HAP-1 (cell line): ENCODE data around the gene STRA8.

Experiments used
- DNase-seq, 2 experiments: peaks; one replicate each; pipeline ENCODE4 v3.0.0-alpha.2; 2016 to 2020; ENCODE audit warnings: low spot score in 2 of 2
- H3K27me3 ChIP-seq: fragments of 250-450 bp; sonication (Bioruptor Pico); 2 replicates; pipeline ENCODE4 v1.5.1; 2020; ENCODE audit warnings: low read depth, mild to moderate bottlenecking, moderate library complexity
- H3K36me3 ChIP-seq: fragments of 250-450 bp; sonication (Bioruptor Pico); replicated peaks from 2 replicates; pipeline ENCODE4 v1.5.1; 2020; ENCODE audit warnings: mild to moderate bottlenecking
- H3K4me1 ChIP-seq: fragments of 250-450 bp; sonication (Bioruptor Pico); 2 replicates; pipeline ENCODE4 v1.5.1; 2020; ENCODE audit warnings: mild to moderate bottlenecking
- H3K4me3 ChIP-seq: fragments of 250-450 bp; sonication (Bioruptor Pico); 2 replicates; pipeline ENCODE4 v1.5.1; 2020; ENCODE audit warnings: mild to moderate bottlenecking, moderate library complexity
- H3K9me3 ChIP-seq: fragments of 250-450 bp; sonication (Bioruptor Pico); 2 replicates; pipeline ENCODE4 v1.5.1; 2020; ENCODE audit warnings: mild to moderate bottlenecking, moderate library complexity
- in situ Hi-C: fragments of 300-500 bp; cut with MboI; formaldehyde crosslinking; loops from 3 replicates; pipeline ENCODE4 v1.14.3; 2020; ENCODE audit warnings: low sequenced_read_pairs, inconsistent platforms, mixed read lengths

The STRA8 gene

DNA sequence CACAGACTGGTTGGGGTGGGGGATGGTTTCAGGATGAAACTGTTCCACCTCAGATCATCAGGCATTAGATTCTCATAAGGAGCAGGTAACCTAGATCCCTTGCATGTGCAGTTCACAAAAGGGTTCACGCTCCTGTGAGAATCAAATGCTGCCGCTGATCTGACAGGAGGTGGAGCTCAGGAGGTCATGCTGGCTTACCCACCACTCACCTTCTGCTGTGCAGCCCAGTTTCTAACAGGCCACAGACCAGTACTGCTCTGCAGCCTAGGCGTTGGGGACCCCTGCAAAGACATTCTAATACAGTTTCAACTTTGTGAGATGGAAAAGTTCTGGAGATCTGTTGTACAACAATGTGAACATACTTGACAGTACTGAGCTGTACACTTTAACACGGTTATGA is 39.9 kb downstream of the STRA8 start:
- Histone ChIP-seq H3K4me3 (no peak overlapping the region), H3K4me1 (no peaks in the 10 kb centered on the region), H3K27me3 (no peaks in the 10 kb centered on the region), H3K9me3 (no peaks in the 10 kb centered on the region), H3K36me3 (no peaks in the 10 kb centered on the region)
- in situ Hi-C loops = no loop called here
- DNase-seq = no peak

DNA sequence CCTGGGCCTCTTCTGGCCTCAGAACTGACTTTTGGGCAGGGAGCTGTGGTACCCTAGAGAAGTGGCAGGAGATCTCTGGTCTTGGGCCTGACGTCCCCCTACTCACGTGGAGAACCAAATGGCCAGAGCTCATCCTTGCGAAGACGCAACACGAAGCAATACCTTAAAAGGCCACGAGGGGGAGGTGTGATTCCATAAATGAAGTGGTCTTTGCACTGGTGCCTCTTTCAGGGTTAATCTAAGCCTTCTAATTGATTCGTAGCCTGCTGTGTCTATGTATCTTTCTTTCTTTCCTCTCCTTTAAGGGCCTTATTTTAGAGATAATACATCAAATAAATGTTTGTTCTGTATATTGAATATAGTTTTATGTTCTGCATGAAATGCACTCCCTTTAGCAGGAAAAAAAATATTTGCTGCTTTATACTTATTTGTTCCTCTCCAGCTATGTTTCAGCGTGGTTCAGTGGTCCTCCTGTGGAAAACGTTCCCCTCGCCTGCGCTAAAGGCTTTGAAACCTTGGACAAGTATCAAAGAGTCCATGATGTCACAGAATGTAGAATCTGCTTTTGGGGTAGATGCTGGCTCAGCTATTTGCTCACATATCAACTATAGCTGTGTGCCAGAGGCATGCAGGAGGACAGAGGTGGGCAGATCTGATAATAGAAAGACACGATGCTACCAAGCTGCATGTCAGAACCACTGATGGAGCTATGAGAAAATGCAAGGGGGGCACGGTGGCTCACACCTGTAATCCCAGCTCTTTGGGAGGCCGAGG is 41.0 kb downstream of the STRA8 start:
- no peaks in the 10 kb centered on the region for H3K27me3 ChIP-seq
- no peak overlapping the region for H3K4me3 ChIP-seq
- peak; percentile 60 to 89 for DNase-seq
- H3K4me1 ChIP-seq = no peaks in the 10 kb centered on the region
- in situ Hi-C loops = loop anchor here (25.0 kb wide), 1 partner anchor 288 kb away; the partner anchor contains the start of gene NUP205
- no peaks in the 10 kb centered on the region for H3K9me3 ChIP-seq
- no peaks in the 10 kb centered on the region for H3K36me3 ChIP-seq

DNA sequence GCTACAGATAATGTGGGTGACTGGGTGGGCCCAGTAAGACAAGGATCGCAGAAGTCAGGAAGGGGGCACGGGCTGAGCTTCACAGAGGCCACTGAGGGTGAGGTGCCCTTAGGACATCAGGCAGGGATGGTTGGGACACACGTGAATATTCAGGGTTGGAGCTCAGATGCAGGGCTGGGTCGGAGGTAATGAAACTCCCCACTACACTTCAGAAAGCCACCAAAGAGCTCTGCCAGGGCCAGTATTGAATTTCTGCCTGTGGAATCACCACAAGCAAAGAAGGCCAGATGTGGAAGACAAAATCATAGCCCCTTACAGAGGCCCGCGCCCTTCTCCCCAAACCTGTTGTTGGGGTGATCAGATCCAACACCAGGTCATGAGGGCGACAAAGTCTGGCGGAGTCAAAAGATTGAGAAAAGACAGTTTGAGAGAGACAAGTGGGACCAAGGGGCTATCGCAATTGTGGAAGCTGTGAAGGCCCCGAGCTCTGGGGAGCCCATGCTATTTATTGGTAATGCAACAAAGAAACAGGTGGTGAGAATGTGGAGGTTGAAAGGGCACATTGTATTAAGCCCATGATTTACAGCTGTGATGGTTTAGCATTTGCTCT is 42.4 kb downstream of the STRA8 start:
- DNase-seq = no peak
- Histone ChIP-seq H3K4me3 (no peak overlapping the region), H3K36me3 (no peaks in the 10 kb centered on the region), H3K4me1 (no peaks in the 10 kb centered on the region), H3K27me3 (no peaks in the 10 kb centered on the region), H3K9me3 (no peaks in the 10 kb centered on the region)
- in situ Hi-C loops = loop anchor here (25.0 kb wide), 1 partner anchor 286 kb away; the partner anchor contains the start of gene NUP205

DNA sequence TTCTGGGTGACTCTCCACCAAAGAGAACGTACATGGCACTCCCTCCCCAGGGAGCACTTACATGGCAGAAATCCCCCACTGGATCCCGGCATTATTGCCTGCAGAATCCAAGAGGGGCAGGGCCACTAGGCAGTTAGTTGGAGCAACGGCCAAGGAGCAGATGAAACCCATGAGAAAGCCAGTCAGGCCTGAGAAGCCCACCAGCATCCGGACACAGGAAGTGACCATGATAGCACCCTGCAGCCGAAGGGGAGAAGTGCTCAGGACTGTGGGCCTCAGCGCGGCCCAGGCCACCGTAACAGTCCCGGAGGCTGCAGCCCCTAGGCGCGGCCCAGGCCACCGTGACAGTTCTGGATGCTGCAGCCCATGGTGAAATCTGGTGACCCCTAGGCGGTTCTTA is 43.5 kb downstream of the STRA8 start:
- in situ Hi-C loops = loop anchor here (25.0 kb wide), 1 partner anchor 285 kb away; the partner anchor contains the start of gene NUP205

DNA sequence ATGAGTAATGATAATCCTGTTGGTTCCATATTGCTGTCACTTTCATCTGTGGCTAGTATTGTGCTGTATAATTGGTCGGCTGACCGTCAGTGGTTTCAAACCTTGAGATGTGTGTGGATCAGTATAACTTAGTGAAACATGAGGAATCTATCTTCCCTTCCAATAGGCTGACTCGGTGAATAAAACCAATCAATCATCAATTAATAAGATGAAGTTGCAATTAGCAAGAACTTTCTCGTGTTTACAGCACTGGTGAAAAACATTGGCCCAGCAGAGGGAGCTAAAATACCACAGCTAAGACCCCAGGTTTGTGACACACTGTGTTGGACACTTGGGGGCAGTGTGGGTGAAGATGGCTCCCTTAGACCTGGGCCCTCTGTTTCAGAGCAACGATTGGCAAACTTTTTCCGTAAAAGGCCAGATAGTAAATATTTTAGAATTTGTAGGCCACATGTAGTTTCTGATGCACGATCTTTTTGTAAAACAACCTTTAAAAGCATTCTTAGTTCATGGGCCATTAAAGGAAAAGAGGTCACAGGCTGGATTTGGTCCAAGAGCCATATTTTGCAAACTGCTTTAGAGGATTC is 47.8 kb downstream of the STRA8 start:
- no peaks in the 10 kb centered on the region for H3K36me3 ChIP-seq
- in situ Hi-C loops = loop anchor here (25.0 kb wide), 1 partner anchor 281 kb away; the partner anchor contains the start of gene NUP205
- peak; percentile 81 to 91 for DNase-seq
- H3K4me1 ChIP-seq = no peaks in the 10 kb centered on the region
- no peaks in the 10 kb centered on the region for H3K27me3 ChIP-seq
- no peak overlapping the region for H3K4me3 ChIP-seq
- H3K9me3 ChIP-seq = no peaks in the 10 kb centered on the region

More for the DNA sequence above, 43.5 kb downstream of the STRA8 start:
- DNase-seq = no peak
- no peaks in the 10 kb centered on the region for H3K9me3 ChIP-seq
- no peak overlapping the region for H3K4me3 ChIP-seq
- no peaks in the 10 kb centered on the region for H3K4me1 ChIP-seq
- H3K36me3 ChIP-seq = no peaks in the 10 kb centered on the region
- no peaks in the 10 kb centered on the region for H3K27me3 ChIP-seq

DNA sequence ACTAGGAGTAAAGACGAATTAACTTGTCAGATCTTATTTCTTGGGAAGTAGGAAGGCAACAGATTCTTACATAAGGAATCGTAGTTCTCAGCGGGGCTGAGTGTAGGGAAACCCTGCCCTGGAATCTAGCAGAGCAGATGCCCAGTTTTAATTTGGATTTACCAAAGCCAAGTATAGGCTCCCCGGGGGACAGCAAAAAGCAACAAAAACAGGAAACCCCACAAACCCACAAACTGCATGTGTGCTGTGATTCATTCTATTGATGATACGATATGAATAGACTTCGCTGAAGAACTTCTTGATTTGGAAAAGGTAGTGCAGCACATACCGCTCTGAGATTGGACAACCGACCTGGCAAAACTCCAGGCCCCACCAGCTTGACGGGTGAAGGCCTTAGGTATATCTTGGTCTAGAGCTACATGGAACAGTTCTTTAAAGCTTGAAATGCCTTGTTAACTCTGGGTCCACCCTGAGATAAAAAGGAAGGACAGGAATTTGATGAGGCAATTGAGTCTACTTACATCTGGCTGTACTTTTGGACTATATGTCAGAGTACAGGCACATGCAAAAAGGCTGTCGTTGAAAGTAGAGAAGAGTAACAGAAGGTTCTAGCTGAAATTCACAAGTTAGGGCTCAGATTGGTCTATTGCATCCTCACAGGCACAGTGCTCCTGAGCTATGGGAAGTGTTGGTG is 49.1 kb downstream of the STRA8 start:
- in situ Hi-C loops = loop anchor here (25.0 kb wide), 1 partner anchor 280 kb away; the partner anchor contains the start of gene NUP205
- no peaks in the 10 kb centered on the region for H3K27me3 ChIP-seq

DNA sequence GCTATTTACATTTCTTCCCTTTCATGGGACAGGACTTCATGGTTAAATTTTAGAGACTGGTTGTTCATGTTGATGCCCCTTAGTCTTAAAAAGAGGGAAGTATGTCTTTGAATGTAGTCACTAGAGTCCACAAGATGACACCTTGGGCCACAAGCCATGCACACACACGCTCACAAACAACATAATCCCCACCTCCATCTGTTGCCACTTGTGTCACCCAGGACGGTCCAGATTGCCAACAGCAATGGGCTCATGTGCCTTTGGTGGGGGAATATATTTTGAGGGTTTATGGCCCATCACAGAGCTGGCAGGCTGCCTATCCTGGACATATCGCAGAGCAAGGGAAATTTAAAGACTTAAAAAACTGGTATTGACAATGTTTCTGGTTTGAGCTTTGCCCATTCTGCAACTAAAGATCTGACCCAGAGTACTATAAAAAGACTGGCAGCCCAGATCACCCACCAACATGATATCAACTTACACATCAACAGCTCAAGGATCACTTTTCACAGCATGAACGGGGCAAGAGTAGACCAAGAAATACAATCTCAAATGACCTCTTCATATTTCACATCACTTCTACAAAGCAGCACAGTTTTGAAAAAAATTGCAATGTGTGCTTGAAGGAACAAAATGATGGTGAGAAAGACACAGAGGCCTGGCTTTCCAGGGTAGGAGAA is 50.5 kb downstream of the STRA8 start:
- Histone ChIP-seq H3K27me3 (no peaks in the 10 kb centered on the region), H3K9me3 (no peaks in the 10 kb centered on the region), H3K36me3 (no peaks in the 10 kb centered on the region), H3K4me1 (no peaks in the 10 kb centered on the region), H3K4me3 (no peak overlapping the region)
- no peak for DNase-seq
- in situ Hi-C loops = loop anchor here (25.0 kb wide), 1 partner anchor 278 kb away; the partner anchor contains the start of gene NUP205

More for the DNA sequence above, 49.1 kb downstream of the STRA8 start:
- no peak for DNase-seq
- no peaks in the 10 kb centered on the region for H3K36me3 ChIP-seq
- H3K4me1 ChIP-seq = no peaks in the 10 kb centered on the region
- no peak overlapping the region for H3K4me3 ChIP-seq
- no peaks in the 10 kb centered on the region for H3K9me3 ChIP-seq

DNA sequence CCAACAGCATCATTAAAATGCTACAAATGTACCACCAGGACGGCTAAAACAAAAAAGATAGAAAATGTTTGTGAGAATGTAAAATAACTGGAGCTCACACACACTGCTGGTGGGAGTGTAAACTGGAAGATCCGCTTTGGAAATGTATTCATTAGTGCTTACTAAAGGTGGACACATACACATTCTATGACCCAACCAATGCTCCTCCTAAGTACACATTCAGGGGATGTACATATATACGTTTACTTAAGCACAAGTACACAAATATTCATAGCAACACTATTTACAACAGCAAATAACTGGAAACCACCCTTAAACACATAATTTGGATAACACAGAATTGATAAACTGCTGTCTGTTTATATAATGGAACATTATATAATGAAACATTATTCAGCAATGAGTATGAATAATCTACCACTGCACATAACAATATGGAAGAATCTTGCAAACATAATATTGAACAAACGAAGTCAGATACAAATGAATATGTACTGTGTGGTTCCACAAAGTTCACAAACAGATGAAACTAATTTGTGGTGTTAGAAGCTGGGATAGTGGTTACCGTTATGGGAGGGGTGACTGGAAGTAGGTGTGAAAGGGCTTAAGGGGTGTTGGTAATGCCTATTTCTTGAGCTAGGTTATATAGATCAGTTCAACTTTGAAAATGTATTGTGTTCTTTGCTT is 52.1 kb downstream of the STRA8 start:
- Histone ChIP-seq H3K36me3 (no peaks in the 10 kb centered on the region), H3K4me1 (no peaks in the 10 kb centered on the region), H3K27me3 (no peaks in the 10 kb centered on the region), H3K4me3 (no peak overlapping the region), H3K9me3 (no peaks in the 10 kb centered on the region)
- in situ Hi-C loops = loop anchor here (25.0 kb wide), 1 partner anchor 277 kb away; the partner anchor contains the start of gene NUP205
- no peak for DNase-seq

DNA sequence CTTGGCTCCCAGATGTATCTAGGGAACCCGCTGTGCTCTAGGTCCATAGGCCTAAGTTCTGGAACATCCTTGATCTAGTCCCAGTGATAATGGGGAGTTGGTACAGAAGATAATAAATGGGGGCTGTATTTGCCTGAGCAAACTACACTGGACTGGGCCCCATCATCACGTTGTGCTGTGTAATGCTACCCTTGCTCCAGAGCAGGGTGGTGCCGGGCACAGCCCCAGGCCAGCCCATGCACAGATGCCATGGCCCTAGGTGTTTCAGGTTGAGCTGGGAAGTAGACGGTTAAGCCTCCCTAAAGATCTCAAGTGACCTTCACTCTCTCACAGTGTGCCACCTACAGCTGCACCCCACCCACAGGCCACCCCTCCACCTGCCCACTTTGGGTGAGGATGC is 53.2 kb downstream of the STRA8 start:
- H3K4me3 ChIP-seq = no peak overlapping the region
- H3K36me3 ChIP-seq = no peaks in the 10 kb centered on the region
- no peaks in the 10 kb centered on the region for H3K27me3 ChIP-seq
- in situ Hi-C loops = loop anchor here (25.0 kb wide), 1 partner anchor 275 kb away; the partner anchor contains the start of gene NUP205
- no peaks in the 10 kb centered on the region for H3K9me3 ChIP-seq
- no peaks in the 10 kb centered on the region for H3K4me1 ChIP-seq
- DNase-seq = no peak

DNA sequence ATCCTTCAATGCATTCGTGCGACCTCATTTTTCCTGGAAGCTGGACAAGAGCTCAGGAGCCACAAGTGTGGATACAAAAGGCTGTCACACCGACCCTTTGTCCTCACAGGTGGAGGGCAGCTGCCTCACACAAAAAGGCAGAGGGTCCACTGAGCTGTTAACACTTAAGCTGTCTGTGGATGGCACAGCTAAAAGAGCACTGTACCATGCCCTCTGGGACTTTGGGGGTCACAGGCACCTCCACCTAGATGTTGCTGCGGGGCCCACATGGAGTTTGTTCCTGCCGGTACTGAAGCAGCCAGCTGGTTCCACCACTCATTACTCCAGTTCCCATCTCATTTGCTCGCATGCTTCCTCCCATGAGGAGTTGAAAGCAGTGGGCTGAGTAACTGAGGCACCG is 57.0 kb downstream of the STRA8 start:
- Histone ChIP-seq H3K4me1 (no peaks in the 10 kb centered on the region), H3K27me3 (peaks cover 3% of the 10 kb centered on the region; the same call in 1 of the 2 replicates), H3K9me3 (no peaks in the 10 kb centered on the region), H3K4me3 (no peak overlapping the region), H3K36me3 (no peaks in the 10 kb centered on the region)
- no peak for DNase-seq
- in situ Hi-C loops = loop anchor here (25.0 kb wide), 1 partner anchor 272 kb away; the partner anchor contains the start of gene NUP205

DNA sequence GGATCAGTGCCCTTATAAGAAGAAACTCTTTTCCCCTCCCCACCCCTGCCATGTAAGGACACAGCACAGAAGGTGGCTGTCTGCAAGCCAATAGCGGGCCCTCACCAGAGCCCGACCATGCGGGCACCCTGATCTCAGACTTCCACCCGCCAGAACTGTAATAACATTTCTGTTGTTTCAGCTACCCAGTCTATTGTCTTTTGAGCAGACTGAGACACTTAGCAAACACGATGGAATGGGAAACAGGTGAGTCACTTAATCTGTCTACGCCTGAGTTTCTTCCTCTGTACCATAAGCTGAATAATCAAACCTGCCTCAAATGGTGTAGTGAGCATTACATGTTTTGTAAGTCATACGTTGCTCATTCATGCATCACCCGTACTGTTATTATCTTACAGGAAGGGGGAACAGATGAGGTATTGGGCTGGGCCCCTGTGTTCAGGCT is 58.2 kb downstream of the STRA8 start:
- Histone ChIP-seq H3K4me1 (no peaks in the 10 kb centered on the region), H3K27me3 (peaks cover 4% of the 10 kb centered on the region; the same call in 1 of the 2 replicates), H3K4me3 (no peak overlapping the region), H3K9me3 (no peaks in the 10 kb centered on the region), H3K36me3 (no peaks in the 10 kb centered on the region)
- in situ Hi-C loops = loop anchor here (25.0 kb wide), 1 partner anchor 270 kb away; the partner anchor contains the start of gene NUP205
- no peak for DNase-seq

DNA sequence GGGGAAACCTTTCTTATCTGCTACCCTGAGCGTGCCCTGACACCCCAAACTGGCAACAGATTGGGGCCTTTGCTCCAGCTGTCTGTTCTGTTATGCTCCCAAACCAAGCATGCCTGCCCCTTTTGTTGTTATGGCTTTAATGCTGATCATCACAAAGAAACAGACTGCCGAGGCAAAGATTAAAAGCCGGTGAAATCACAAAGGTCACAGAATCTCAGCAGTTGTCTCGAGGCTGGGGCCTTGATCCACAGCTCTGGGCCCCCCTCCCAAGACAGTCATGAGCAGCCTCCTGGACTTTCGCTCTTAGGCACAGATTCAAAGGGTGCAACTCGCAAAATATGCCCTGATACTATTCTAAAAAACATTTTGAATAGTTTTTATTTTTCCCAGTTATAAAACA is 65.6 kb downstream of the STRA8 start:
- Histone ChIP-seq H3K36me3 (no peaks in the 10 kb centered on the region), H3K4me3 (no peak overlapping the region), H3K4me1 (no peaks in the 10 kb centered on the region), H3K9me3 (no peaks in the 10 kb centered on the region; the same call in 1 of the 2 replicates), H3K27me3 (peaks cover 4% of the 10 kb centered on the region; the same call in 1 of the 2 replicates)
- DNase-seq = no peak
- in situ Hi-C loops = loop anchor here (25.0 kb wide), 1 partner anchor 263 kb away; the partner anchor contains the start of gene NUP205
